H1 (cell line): ENCODE data around the gene SS18L1. TPM values are rescaled to one million over a fixed set of nuclear protein-coding genes. Genes with fewer than 3 reads are reported as not detected.

Experiments used
- CTCF ChIA-PET: fragments of 300-600 bp; sonication (Branson Sonifier 250); formaldehyde crosslinking; loops from one replicate; lab custom pipeline; 2021; ENCODE audit not compliant: partially characterized antibody; lab: Charles Lee
- POLR2A ChIA-PET: fragments of 300-600 bp; sonication (Branson Sonifier 250); formaldehyde crosslinking; loops from one replicate; lab custom pipeline; 2021; ENCODE audit warnings: inconsistent platforms; ENCODE audit not compliant: partially characterized antibody; lab: Charles Lee
- DNase-seq, 2 experiments: peaks; one replicate each; pipeline versions ENCODE4 v3.0.0 to v3.0.0-alpha.2; 2010 to 2022; ENCODE audit warnings: low spot score in 2 of 2, low read depth in 1 of 2, mixed read lengths in 1 of 2
- FAIRE-seq: peaks from 2 replicates; lab custom pipeline; 2011; peaks lifted over from hg19 to GRCh38; lab: Jason Lieb, UNC
- H2AFZ ChIP-seq: 2 replicates; pipeline ENCODE4 v1.8.1; 2012; ENCODE audit warnings: low read length, inconsistent platforms
- H2AK5ac ChIP-seq: 2 replicates; pipeline ENCODE4 v1.6.1; 2013; ENCODE audit warnings: low read depth, low read length
- H2BK120ac ChIP-seq: replicated peaks from 2 replicates; pipeline ENCODE3; 2013; ENCODE audit warnings: low read depth, low read length, inconsistent platforms
- H2BK12ac ChIP-seq: 2 replicates; pipeline ENCODE4 v1.6.1; 2013; ENCODE audit warnings: low read depth, low read length
- H2BK15ac ChIP-seq: 2 replicates; pipeline ENCODE4 v1.6.1; 2013; ENCODE audit warnings: low read length
- H2BK20ac ChIP-seq: 2 replicates; pipeline ENCODE4 v1.6.1; 2013; ENCODE audit warnings: low read length
- H2BK5ac ChIP-seq: 2 replicates; pipeline ENCODE4 v1.6.1; 2013; ENCODE audit warnings: low read depth, low read length
- H3K14ac ChIP-seq: 2 replicates; pipeline ENCODE4 v1.6.1; 2013; ENCODE audit warnings: inconsistent platforms; ENCODE audit not compliant: insufficient read length
- H3K18ac ChIP-seq: 2 replicates; pipeline ENCODE4 v1.6.1; 2013; ENCODE audit warnings: low read length; ENCODE audit errors: extremely low read depth
- H3K23ac ChIP-seq: 2 replicates; pipeline ENCODE4 v1.6.1; 2013; ENCODE audit warnings: inconsistent platforms; ENCODE audit not compliant: insufficient read length
- H3K23me2 ChIP-seq: 2 replicates; pipeline ENCODE4 v1.6.1; 2013; ENCODE audit warnings: low read depth, low read length
- H3K27ac ChIP-seq: 2 replicates; pipeline ENCODE4 v1.6.1; 2011; ENCODE audit warnings: low read depth, low read length, inconsistent platforms
- H3K27me3 ChIP-seq, 4 experiments: replicated peaks in 1 of 4; 1 replicate in 1 of 4; 2 replicates in 3 of 4; pipeline versions ENCODE4 v1.6.1 to v1.8.1; 2011 to 2013; ENCODE audit warnings: low read length in 3 of 4, mild to moderate bottlenecking in 3 of 4, inconsistent platforms in 2 of 4, mixed read lengths in 2 of 4, moderate library complexity in 1 of 4; ENCODE audit not compliant: control insufficient read depth in 3 of 4, insufficient read depth in 3 of 4; ENCODE audit errors: extremely low read depth in 1 of 4
- H3K36me3 ChIP-seq, 4 experiments: 2 replicates each; pipeline versions ENCODE4 v1.6.1 to v1.8.1; 2011 to 2013; ENCODE audit warnings: mild to moderate bottlenecking in 4 of 4, low read length in 3 of 4, moderate library complexity in 2 of 4, control low read depth in 1 of 4, inconsistent platforms in 1 of 4; ENCODE audit not compliant: insufficient read depth in 4 of 4, control insufficient read depth in 2 of 4
- H3K4ac ChIP-seq: replicated peaks from 2 replicates; pipeline ENCODE3; 2013; ENCODE audit warnings: low read length, low read depth, mixed read lengths, inconsistent platforms; ENCODE audit not compliant: insufficient read length
- H3K4me1 ChIP-seq, 4 experiments: replicated peaks in 1 of 4; 1 replicate in 1 of 4; 2 replicates in 3 of 4; pipeline versions ENCODE4 v1.6.1 to v1.8.1; 2011 to 2013; ENCODE audit warnings: low read length in 3 of 4, inconsistent platforms in 2 of 4, mixed read lengths in 1 of 4; ENCODE audit not compliant: insufficient read depth in 4 of 4, control insufficient read depth in 3 of 4
- H3K4me2 ChIP-seq, 2 experiments: 2 replicates each; pipeline versions ENCODE4 v1.6.1 to v1.8.1; 2011 to 2013; ENCODE audit warnings: low read depth in 2 of 2, low read length in 2 of 2, control low read depth in 1 of 2, inconsistent platforms in 1 of 2, mild to moderate bottlenecking in 1 of 2; ENCODE audit not compliant: insufficient read depth in 1 of 2
- H3K4me3 ChIP-seq, 4 experiments: fragments of 200-600, 300-600 bp in 1 of 4; sonication (generic), shearing (Covaris generic), sonication (Bioruptor Twin) in 1 of 4; 2 replicates each; pipeline versions ENCODE4 v1.5.1 to v1.8.1; 2011 to 2016; ENCODE audit warnings: low read length in 4 of 4, low read depth in 3 of 4, control low read depth in 2 of 4, inconsistent platforms in 2 of 4, mild to moderate bottlenecking in 2 of 4, mixed read lengths in 1 of 4, moderate library complexity in 1 of 4; ENCODE audit not compliant: insufficient read depth in 2 of 4; ENCODE audit errors: extremely low read depth in 1 of 4
- H3K56ac ChIP-seq: replicated peaks from 2 replicates; pipeline ENCODE3; 2013; ENCODE audit warnings: low read depth, mild to moderate bottlenecking, mixed read lengths, low read length, inconsistent platforms; ENCODE audit not compliant: insufficient read length
- H3K79me1 ChIP-seq: 2 replicates; pipeline ENCODE4 v1.6.1; 2013; ENCODE audit warnings: low read depth, low read length, control low read depth
- H3K79me2 ChIP-seq, 2 experiments: 2 replicates each; pipeline versions ENCODE4 v1.6.1 to v1.8.1; 2012 to 2013; ENCODE audit warnings: low read length in 2 of 2, mild to moderate bottlenecking in 2 of 2, inconsistent platforms in 1 of 2; ENCODE audit not compliant: insufficient read depth in 2 of 2, control insufficient read depth in 1 of 2
- H3K9ac ChIP-seq, 4 experiments: replicated peaks in 1 of 4; 1 replicate in 1 of 4; 2 replicates in 3 of 4; pipeline versions ENCODE4 v1.6.1 to v1.8.1; 2011 to 2013; ENCODE audit warnings: low read depth in 3 of 4, low read length in 3 of 4, control low read depth in 2 of 4, mild to moderate bottlenecking in 2 of 4, moderate library complexity in 2 of 4, inconsistent platforms in 1 of 4; ENCODE audit errors: extremely low read depth in 1 of 4
- H3K9me3 ChIP-seq, 2 experiments: 2 replicates each; pipeline versions ENCODE4 v1.6.1 to v1.8.1; 2012 to 2013; ENCODE audit warnings: mild to moderate bottlenecking in 2 of 2, moderate library complexity in 2 of 2, control low read depth in 1 of 2, inconsistent platforms in 1 of 2, low read depth in 1 of 2, low read length in 1 of 2, mixed read lengths in 1 of 2; ENCODE audit not compliant: insufficient read depth in 2 of 2
- H4K20me1 ChIP-seq, 2 experiments: replicated peaks in 1 of 2; 2 replicates each; pipeline versions ENCODE3 to v1.8.1; 2011 to 2013; ENCODE audit warnings: inconsistent platforms in 2 of 2, low read length in 2 of 2, mild to moderate bottlenecking in 1 of 2; ENCODE audit not compliant: insufficient read depth in 2 of 2, control insufficient read depth in 1 of 2
- H4K5ac ChIP-seq: 2 replicates; pipeline ENCODE4 v1.6.1; 2013; ENCODE audit warnings: low read length, low read depth, mixed read lengths, inconsistent platforms; ENCODE audit not compliant: insufficient read length
- H4K8ac ChIP-seq: 2 replicates; pipeline ENCODE4 v1.8.0; 2013; ENCODE audit warnings: mild to moderate bottlenecking, moderate library complexity, low read length, inconsistent platforms; ENCODE audit not compliant: insufficient read depth; ENCODE audit errors: extremely low read depth
- H4K91ac ChIP-seq: replicated peaks from 2 replicates; pipeline ENCODE3; 2013; ENCODE audit warnings: low read length, mixed read lengths, inconsistent platforms; ENCODE audit not compliant: insufficient read length
- CHD2 ChIP-seq: IDR thresholded peaks from 2 replicates; pipeline ENCODE4 v1.6.1; 2012; ENCODE audit warnings: low read length, improper control_type of control experiment
- CTCF ChIP-seq, 3 experiments: IDR thresholded peaks; 1 replicate in 2 of 3; 2 replicates in 1 of 3; pipeline versions ENCODE4 v1.5.1 to v1.6.1; 2011; ENCODE audit warnings: low read length in 3 of 3, mild to moderate bottlenecking in 3 of 3, inconsistent platforms in 2 of 3, low read depth in 1 of 3, moderate library complexity in 1 of 3; ENCODE audit not compliant: insufficient read depth in 1 of 3; ENCODE audit errors: control extremely low read depth in 1 of 3
- EZH2 ChIP-seq: fragments of 200-600 bp; sonication (generic); IDR thresholded peaks from 2 replicates; pipeline ENCODE4 v1.7.1; 2012; ENCODE audit warnings: low read depth, mild to moderate bottlenecking, moderate library complexity, low read length, inconsistent platforms; ENCODE audit not compliant: severe bottlenecking
- HDAC2 ChIP-seq, 2 experiments: fragments of 300-600 bp in 1 of 2; sonication (generic) in 1 of 2; IDR thresholded peaks; 2 replicates each; pipeline ENCODE4 v1.6.1; 2011 to 2012; ENCODE audit warnings: low read depth in 2 of 2, low read length in 2 of 2, mild to moderate bottlenecking in 2 of 2, moderate library complexity in 2 of 2, borderline replicate concordance in 1 of 2, inconsistent platforms in 1 of 2
- JUND ChIP-seq: IDR thresholded peaks from 2 replicates; pipeline ENCODE4 v1.6.1; 2011; ENCODE audit warnings: mild to moderate bottlenecking, improper control_type of control experiment, low read length
- NANOG ChIP-seq: IDR thresholded peaks from 2 replicates; pipeline ENCODE4 v1.6.1; 2011; ENCODE audit warnings: low read length, low read depth, mild to moderate bottlenecking, inconsistent platforms; ENCODE audit not compliant: insufficient read depth, poor library complexity, severe bottlenecking
- RAD21 ChIP-seq, 2 experiments: IDR thresholded peaks in 1 of 2; conservative IDR thresholded peaks in 1 of 2; 2 replicates each; pipeline ENCODE4 v1.6.1; 2011; ENCODE audit warnings: low read depth in 2 of 2, low read length in 2 of 2, improper control_type of control experiment in 1 of 2, inconsistent platforms in 1 of 2, mild to moderate bottlenecking in 1 of 2, moderate library complexity in 1 of 2
- TAF7 ChIP-seq: optimal IDR thresholded peaks from 2 replicates; pipeline ENCODE3; 2011; ENCODE audit warnings: low read depth, mild to moderate bottlenecking, inconsistent platforms, low read length, moderate library complexity, borderline replicate concordance
- YY1 ChIP-seq: IDR thresholded peaks from 2 replicates; pipeline ENCODE4 v1.6.1; 2011; ENCODE audit warnings: low read depth, mild to moderate bottlenecking, low read length
- ZNF274 ChIP-seq: IDR thresholded peaks from 2 replicates; pipeline ENCODE4 v1.7.0; 2012; ENCODE audit warnings: low read length, borderline replicate concordance; ENCODE audit errors: extremely low read depth
- WGBS, 2 experiments: shearing (Covaris generic) in 1 of 2; methylation state at CpG; one replicate each; pipeline versions ENCODE4 v1.1.6 to v1.1.7; 2013 to 2015; ENCODE audit warnings: low lambda C conversion rate in 2 of 2, mixed read lengths in 2 of 2, inconsistent platforms in 1 of 2, low coverage in 1 of 2, missing lambda C conversion rate in 1 of 2; ENCODE audit not compliant: insufficient replicate concordance in 2 of 2, insufficient coverage in 1 of 2, insufficient read length in 1 of 2; ENCODE audit errors: extremely low coverage in 1 of 2, missing lambda C conversion rate in 1 of 2; 5-methylcytosine and 5-hydroxymethylcytosine counted together
- polyA plus RNA-seq, 7 experiments: library from polyadenylated mRNA; depleted of rRNA in 3 of 7; stranded (reverse) in 5 of 7; unstranded in 2 of 7; fragments of >200 nt in 5 of 7; fragments of 200-250 nt in 2 of 7; gene quantifications; 1 replicate in 5 of 7; 2 replicates in 1 of 7; 4 replicates in 1 of 7; pipeline versions ENCODE4 v1.2.1 to v1.2.3, GENCODE V29; 2011 to 2013; ENCODE audit warnings: missing spikeins in 2 of 7, mixed read lengths in 2 of 7
- total RNA-seq: library from RNA; stranded (reverse); fragmentation: NEBNext Ultra II Directional; extraction: Animal tissue kit (Norgen Biotek cat#: 25700); gene quantifications from 2 replicates; pipeline ENCODE4 v1.2.1, GENCODE V29; 2021

SS18L1 gene
- total and polyA plus RNA-seq, 2 of the 8 experiments (the other 6 are each of a cell fraction or from before 2014, with no cell fraction given): 28.4 to 29.7 TPM

- Histone ChIP-seq H2BK12ac (no peak overlapping the region), H2BK20ac (no peak overlapping the region), H3K9me3 (no peaks in the 10 kb centered on the region), H2AK5ac (no peak overlapping the region), H3K56ac (no peak overlapping the region), H3K4me2 (no peak overlapping the region), H4K5ac (no peak overlapping the region), H4K91ac (no peak overlapping the region), H2AFZ (no peak overlapping the region), H3K4me3 (no peak overlapping the region), H3K4ac (no peak overlapping the region), H2BK15ac (no peak overlapping the region), H3K27me3 (no peaks in the 10 kb centered on the region), H2BK5ac (no peak overlapping the region), H3K23me2 (peaks cover 5% of the 10 kb centered on the region; the same call in 1 of the 2 replicates), H2BK120ac (no peak overlapping the region), H4K20me1 (peaks cover 31 to 33% of the 10 kb centered on the region in 2 experiments), H3K79me1 (peaks cover 18% of the 10 kb centered on the region), H3K4me1 (peaks cover 0 to 10% (median 5%) of the 10 kb centered on the region in 4 experiments; a peak in 5 of 7 replicates), H3K9ac (no peak overlapping the region), H4K8ac (no peak overlapping the region; the same call in 1 of the 2 replicates), H3K14ac (no peak overlapping the region), H3K79me2 (peaks cover 13 to 36% of the 10 kb centered on the region in 2 experiments), H3K27ac (no peak overlapping the region), H3K23ac (no peak overlapping the region), H3K36me3 (peaks cover 40 to 70% (median 56%) of the 10 kb centered on the region in 4 experiments), H3K18ac (no peak overlapping the region)
- DNase-seq: peak in 1 of 2 experiments; percentile 39
- no peak for FAIRE-seq
- 98% methylated on average over 20 of the region's 20 CpGs; no CpG with 5 or more reads in 1 of the 2 experiments for WGBS, 2 experiments
- POLR2A ChIA-PET: interaction anchor here (0.6 to 12.2 kb wide), 5 partner anchors 8 to 745 kb away, joined by 7 to 125 read pairs (median 61); partner anchors contain the start of gene TAF4
- CTCF ChIA-PET: interaction anchor here (1.0 to 6.6 kb wide), 9 partner anchors 11 to 118 kb away, joined by 3 to 57 read pairs (median 3); no protein-coding TSS in a partner anchor
- TF ChIP-seq NANOG (no peak), TAF7 (no peak), JUND (no peak), CTCF (IDR thresholded peaks at IDR 0.05; ENCODE audit: control extremely low read depth in 1 of 3, insufficient read depth in 1 of 3, low read depth in 1 of 3, low read length in 3 of 3) (no peak), RAD21 (IDR thresholded peaks at IDR 0.05 in 1 of 2, conservative IDR thresholded peaks at IDR 0.05 in 1 of 2; ENCODE audit: low read depth in 2 of 2, low read length in 2 of 2) (no peak), CHD2 (no peak), ZNF274 (no peak), EZH2 (no peak), YY1 (no peak), HDAC2 (IDR thresholded peaks at IDR 0.05; ENCODE audit: borderline replicate concordance in 1 of 2, low read depth in 2 of 2, low read length in 2 of 2) (no peak)
Measured at GRCh38 chr20:62126141-62126540, 17.4 kb upstream of the SS18L1 start.
